Bronchial epithelial cell (primary cell): ENCODE measurements around the gene TBCD. TPM values are rescaled to one million over a fixed set of nuclear protein-coding genes. Genes with fewer than 3 reads are reported as not detected.

Experiments
- DNase-seq: peaks from one replicate; pipeline ENCODE4 v3.0.0-alpha.2; 2010; ENCODE audit warnings: low read depth
- FAIRE-seq: peaks from 2 replicates; lab custom pipeline; 2011; peaks lifted over from hg19 to GRCh38; lab: Jason Lieb, UNC
- H3K27me3 ChIP-seq: 2 replicates; pipeline ENCODE4 v1.5.1; 2011; ENCODE audit warnings: low read length; ENCODE audit not compliant: control insufficient read depth, insufficient read depth
- H3K36me3 ChIP-seq: 2 replicates; pipeline ENCODE4 v1.5.1; 2011; ENCODE audit warnings: low read length; ENCODE audit not compliant: control insufficient read depth, insufficient read depth
- H3K4me3 ChIP-seq: 2 replicates; pipeline ENCODE4 v1.5.1; 2011; ENCODE audit warnings: mild to moderate bottlenecking, low read depth, low read length, control low read depth
- CTCF ChIP-seq: IDR thresholded peaks from 2 replicates; pipeline ENCODE4 v1.5.1; 2011; ENCODE audit warnings: mild to moderate bottlenecking, moderate library complexity, low read length, control low read depth, inconsistent platforms; ENCODE audit not compliant: insufficient read depth, severe bottlenecking
- total RNA-seq: library from RNA; depleted of rRNA; stranded (reverse); fragments of >200 nt; gene quantifications from 2 replicates; pipeline ENCODE4 v1.2.1, GENCODE V29; 2014

Gene TBCD
- total RNA-seq, 1 donor from 2014 or later = 22.6 TPM

- Histone ChIP-seq H3K36me3 (peaks cover 4% of the 10 kb centered on the region), H3K4me3 (peak overlapping the region; percentile 44), H3K27me3 (no peaks in the 10 kb centered on the region)
- FAIRE-seq = peak; percentile 64
- no peak for TF ChIP-seq CTCF
- peak; percentile 69 for DNase-seq
Observed at GRCh38 chr17:82838386-82839063, 86.7 kb downstream of the TBCD start.

- Histone ChIP-seq H3K36me3 (peaks cover 1% of the 10 kb centered on the region), H3K27me3 (no peaks in the 10 kb centered on the region), H3K4me3 (peak within 1 kb of the TSS; percentile 44)
- no peak for TF ChIP-seq CTCF
- DNase-seq (peak; percentile 70), FAIRE-seq (no peak)
Observed at GRCh38 chr17:82839617-82840292, 87.9 kb downstream of the TBCD start, which contains the start of gene ZNF750. Gene ZNF750, minus strand, starts transcription at chr17:82840022. Its CDS starts 7,568 bp downstream, at chr17:82832454.

GRCh38 chr17:82840431-82840831 is 88.6 kb downstream of the TBCD start:
- FAIRE-seq = no peak
- Histone ChIP-seq H3K36me3 (peaks cover 1% of the 10 kb centered on the region), H3K4me3 (peak overlapping the region; percentile 44), H3K27me3 (no peaks in the 10 kb centered on the region)
- peak; percentile 77 for DNase-seq
- no peak for TF ChIP-seq CTCF

GRCh38 chr17:82841921-82842596 is 90.2 kb downstream of the TBCD start:
- H3K36me3 ChIP-seq = peaks cover 1% of the 10 kb centered on the region
- no peak overlapping the region for H3K4me3 ChIP-seq
- FAIRE-seq (no peak), DNase-seq (no peak)
- no peaks in the 10 kb centered on the region for H3K27me3 ChIP-seq
- no peak for TF ChIP-seq CTCF

- no peak for FAIRE-seq
- Histone ChIP-seq H3K27me3 (no peaks in the 10 kb centered on the region), H3K36me3 (no peaks in the 10 kb centered on the region), H3K4me3 (no peak overlapping the region)
- no peak for TF ChIP-seq CTCF
- DNase-seq = no peak
Observed at GRCh38 chr17:82843904-82844680, 92.2 kb downstream of the TBCD start.
